ENCODE measurements around the gene ST3GAL3. TPM values are rescaled to one million over a fixed set of nuclear protein-coding genes. Genes with fewer than 3 reads are reported as not detected.
A peak's percentile ranks its signal among the peaks of the same experiment; 100 is the strongest.

ST3GAL3 gene
- total and polyA plus RNA-seq, 2 of the 13 experiments (the other 11 are each of a cell fraction or from before 2014, with no cell fraction given) = 5.1 to 8.1 TPM

GRCh38 chr1:43969746-43970466 lies 262.6 kb downstream of the ST3GAL3 start, which contains the start of gene DPH2 (continued):
- TF ChIP-seq ZNF503 (CRISPR knock-in tag; IDR thresholded peaks at IDR 0.05) = no peak
- no peak for TF ChIP-seq ISX (CRISPR knock-in tag; conservative IDR thresholded peaks at IDR 0.05)
- 0 out of 2 replicates have a peak, but pooled peaks have one; percentile 20 for TF ChIP-seq TFE3 (CRISPR knock-in tag; IDR thresholded peaks at IDR 0.05)
- 0 out of 2 replicates have a peak, but pooled peaks have one; percentile 5 for TF ChIP-seq ETV5 (CRISPR knock-in tag; IDR thresholded peaks at IDR 0.05; ENCODE audit: borderline replicate concordance)
- TF ChIP-seq GPN1 (CRISPR knock-in tag; IDR thresholded peaks at IDR 0.05; ENCODE audit: borderline replicate concordance) = no peak
- TF ChIP-seq THAP7 (CRISPR knock-in tag; IDR thresholded peaks at IDR 0.05) = no peak
- no peak for TF ChIP-seq HHEX (CRISPR knock-in tag; IDR thresholded peaks at IDR 0.05)
- TF ChIP-seq HNRNPH1 (optimal IDR thresholded peaks at IDR 0.05; ENCODE audit: low read depth, low read length) = no peak
- TF ChIP-seq ZNF251 (CRISPR knock-in tag; IDR thresholded peaks at IDR 0.05) = no peak
- TF ChIP-seq ARID5B (CRISPR knock-in tag; IDR thresholded peaks at IDR 0.05) = no peak
- TF ChIP-seq ZNF761 (CRISPR knock-in tag; conservative IDR thresholded peaks at IDR 0.05) = no peak
- TF ChIP-seq MAX (IDR thresholded peaks at IDR 0.05) = peak; percentile 96
- TF ChIP-seq PRPF4 (IDR thresholded peaks at IDR 0.05; ENCODE audit: low read depth, low read length, poor library complexity, severe bottlenecking) = no peak
- 0 out of 2 replicates have a peak, but pooled peaks have one; percentile 18 for TF ChIP-seq ZNF792 (CRISPR knock-in tag; IDR thresholded peaks at IDR 0.05)
- TF ChIP-seq KDM5B (CRISPR knock-in tag; IDR thresholded peaks at IDR 0.05; ENCODE audit: borderline replicate concordance) = 0 out of 2 replicates have a peak, but pooled peaks have one; percentile 41
- TF ChIP-seq HMG20B (CRISPR knock-in tag; conservative IDR thresholded peaks at IDR 0.05) = no peak
- TF ChIP-seq ZNF556 (CRISPR knock-in tag; IDR thresholded peaks at IDR 0.05; ENCODE audit: borderline replicate concordance) = no peak
- no peak for TF ChIP-seq FOXA1 (IDR thresholded peaks at IDR 0.05)
- no peak for TF ChIP-seq FOXA1 (CRISPR knock-in tag; IDR thresholded peaks at IDR 0.05)
- TF ChIP-seq ZNF264 (CRISPR knock-in tag; IDR thresholded peaks at IDR 0.05) = no peak
- TF ChIP-seq NCOR1 (IDR thresholded peaks at IDR 0.05; ENCODE audit: borderline replicate concordance, low read length) = no peak
- peak; percentile 75 for TF ChIP-seq ZFY (CRISPR knock-in tag; IDR thresholded peaks at IDR 0.05)

Data from HepG2 (cell line).